GM06990 (cell line): ENCODE measurements around the gene MMRN2.

Source experiments
- DNase-seq: peaks from one replicate; pipeline ENCODE4 v3.0.0-alpha.2; 2011; ENCODE audit not compliant: insufficient read length; ENCODE audit errors: extremely low read depth
- H3K27me3 ChIP-seq: replicated peaks from 2 replicates; pipeline ENCODE4 v1.6.0; 2011; ENCODE audit warnings: low read length; ENCODE audit not compliant: control insufficient read depth, insufficient read depth
- H3K36me3 ChIP-seq: 2 replicates; pipeline ENCODE4 v1.5.1; 2011; ENCODE audit warnings: low read length; ENCODE audit not compliant: control insufficient read depth, insufficient read depth
- H3K4me3 ChIP-seq: replicated peaks from 2 replicates; pipeline ENCODE4 v1.5.1; 2011; ENCODE audit warnings: low read depth, mild to moderate bottlenecking, control low read depth, low read length
- TF ChIP-seq, protein P1 (sequence below): IDR thresholded peaks from 2 replicates; pipeline ENCODE4 v1.5.1; 2011; ENCODE audit warnings: low read length, control low read depth, mild to moderate bottlenecking, inconsistent platforms; ENCODE audit not compliant: insufficient read depth, poor library complexity, severe bottlenecking

MMRN2 gene

GRCh38 chr10:86898511-86898910 lies 58.9 kb downstream of the MMRN2 start:
- TF ChIP-seq, protein P1, sequence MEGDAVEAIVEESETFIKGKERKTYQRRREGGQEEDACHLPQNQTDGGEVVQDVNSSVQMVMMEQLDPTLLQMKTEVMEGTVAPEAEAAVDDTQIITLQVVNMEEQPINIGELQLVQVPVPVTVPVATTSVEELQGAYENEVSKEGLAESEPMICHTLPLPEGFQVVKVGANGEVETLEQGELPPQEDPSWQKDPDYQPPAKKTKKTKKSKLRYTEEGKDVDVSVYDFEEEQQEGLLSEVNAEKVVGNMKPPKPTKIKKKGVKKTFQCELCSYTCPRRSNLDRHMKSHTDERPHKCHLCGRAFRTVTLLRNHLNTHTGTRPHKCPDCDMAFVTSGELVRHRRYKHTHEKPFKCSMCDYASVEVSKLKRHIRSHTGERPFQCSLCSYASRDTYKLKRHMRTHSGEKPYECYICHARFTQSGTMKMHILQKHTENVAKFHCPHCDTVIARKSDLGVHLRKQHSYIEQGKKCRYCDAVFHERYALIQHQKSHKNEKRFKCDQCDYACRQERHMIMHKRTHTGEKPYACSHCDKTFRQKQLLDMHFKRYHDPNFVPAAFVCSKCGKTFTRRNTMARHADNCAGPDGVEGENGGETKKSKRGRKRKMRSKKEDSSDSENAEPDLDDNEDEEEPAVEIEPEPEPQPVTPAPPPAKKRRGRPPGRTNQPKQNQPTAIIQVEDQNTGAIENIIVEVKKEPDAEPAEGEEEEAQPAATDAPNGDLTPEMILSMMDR = no peak
- Histone ChIP-seq H3K4me3 (no peak overlapping the region), H3K36me3 (no peaks in the 10 kb centered on the region; the same call in 1 of the 2 replicates), H3K27me3 (no peaks in the 10 kb centered on the region)
- DNase-seq = no peak

GRCh38 chr10:86889997-86890396 lies 67.4 kb downstream of the MMRN2 start:
- Histone ChIP-seq H3K27me3 (no peaks in the 10 kb centered on the region), H3K36me3 (no peaks in the 10 kb centered on the region), H3K4me3 (no peak overlapping the region)
- no peak for DNase-seq
- TF ChIP-seq, protein P1 = no peak

GRCh38 chr10:86888585-86889381 lies 68.6 kb downstream of the MMRN2 start:
- no peak overlapping the region for H3K4me3 ChIP-seq
- TF ChIP-seq, protein P1 = no peak
- DNase-seq = peak; percentile 75
- H3K36me3 ChIP-seq = no peaks in the 10 kb centered on the region
- no peaks in the 10 kb centered on the region for H3K27me3 ChIP-seq
